ENCODE results near the gene MORC3.
"Not testable (repeated sequence)": the region's sequence is repeated elsewhere in the genome, so short reads cannot be mapped to it uniquely, and the experiment has no call there.

The MORC3 gene

GRCh38 chr21:36319767-36320420 is at the start of gene MORC3:
MORC3 (plus strand) TSS chr21:36320197; CDS start chr21:36320265, 68 bp downstream.
- peak within 1 kb of the TSS; percentile 99 for H3K27ac ChIP-seq (ENCODE audit: low read depth, low read length)
- peak within 1 kb of the TSS; percentile 69 to 91 (median 88) for H3K9ac ChIP-seq (ENCODE audit: low read length in 5 of 5)
- peaks cover 0 to 5% (median 0%) of the 10 kb centered on the region in 5 donors for H3K36me3 ChIP-seq (ENCODE audit: control insufficient read depth in 5 of 5, insufficient read depth in 5 of 5, low read length in 5 of 5)
- H3K9me3 ChIP-seq (ENCODE audit: control insufficient read depth in 5 of 5, low read length in 5 of 5): peaks cover 0 to 2% (median 0%) of the 10 kb centered on the region in 5 donors
- H3K27me3 ChIP-seq (ENCODE audit: control insufficient read depth in 5 of 5, insufficient read depth in 4 of 5, low read length in 5 of 5): no peaks in the 10 kb centered on the region
- peaks cover 0 to 34% (median 30%) of the 10 kb centered on the region in 5 donors for H3K4me1 ChIP-seq (ENCODE audit: control insufficient read depth in 5 of 5, insufficient read depth in 5 of 5, low read length in 5 of 5)
- peak within 1 kb of the TSS; percentile 83 to 94 (median 91) for H3K4me3 ChIP-seq (ENCODE audit: low read depth in 1 of 5, low read length in 5 of 5)

- not testable (repeated sequence) for H3K27ac ChIP-seq (ENCODE audit: low read depth, low read length); H3K4me1 ChIP-seq (ENCODE audit: control insufficient read depth in 5 of 5, insufficient read depth in 5 of 5, low read length in 5 of 5); H3K9me3 ChIP-seq (ENCODE audit: control insufficient read depth in 5 of 5, low read length in 5 of 5); H3K9ac ChIP-seq (ENCODE audit: low read length in 5 of 5); H3K4me3 ChIP-seq (ENCODE audit: low read depth in 1 of 5, low read length in 5 of 5); H3K27me3 ChIP-seq (ENCODE audit: control insufficient read depth in 5 of 5, insufficient read depth in 4 of 5, low read length in 5 of 5)
- H3K36me3 ChIP-seq (ENCODE audit: control insufficient read depth in 5 of 5, insufficient read depth in 5 of 5, low read length in 5 of 5): peaks cover 0 to 28% (median 8%) of the 10 kb centered on the region in 5 donors
These were observed 49.0 kb upstream of the MORC3 start for GRCh38 chr21:36270786-36271695.

GRCh38 chr21:36274128-36274527 is 45.9 kb upstream of the MORC3 start:
- no peak overlapping the region for H3K27ac ChIP-seq (ENCODE audit: low read depth, low read length)
- H3K9me3 ChIP-seq (ENCODE audit: control insufficient read depth in 5 of 5, low read length in 5 of 5): no peaks in the 10 kb centered on the region
- no peak overlapping the region for H3K9ac ChIP-seq (ENCODE audit: low read length in 5 of 5)
- no peaks in the 10 kb centered on the region for H3K27me3 ChIP-seq (ENCODE audit: control insufficient read depth in 5 of 5, insufficient read depth in 4 of 5, low read length in 5 of 5)
- H3K36me3 ChIP-seq (ENCODE audit: control insufficient read depth in 5 of 5, insufficient read depth in 5 of 5, low read length in 5 of 5): peaks cover 0 to 36% (median 24%) of the 10 kb centered on the region in 5 donors
- no peak overlapping the region for H3K4me3 ChIP-seq (ENCODE audit: low read depth in 1 of 5, low read length in 5 of 5)
- H3K4me1 ChIP-seq (ENCODE audit: control insufficient read depth in 5 of 5, insufficient read depth in 5 of 5, low read length in 5 of 5): no peaks in the 10 kb centered on the region

- Histone ChIP-seq H3K27ac (ENCODE audit: low read depth, low read length) (no peak overlapping the region), H3K4me3 (ENCODE audit: low read depth in 1 of 5, low read length in 5 of 5) (no peak overlapping the region), H3K9ac (ENCODE audit: low read length in 5 of 5) (no peak overlapping the region), H3K36me3 (ENCODE audit: control insufficient read depth in 5 of 5, insufficient read depth in 5 of 5, low read length in 5 of 5) (peaks cover 12 to 59% (median 26%) of the 10 kb centered on the region in 5 donors), H3K4me1 (ENCODE audit: control insufficient read depth in 5 of 5, insufficient read depth in 5 of 5, low read length in 5 of 5) (no peaks in the 10 kb centered on the region), H3K27me3 (ENCODE audit: control insufficient read depth in 5 of 5, insufficient read depth in 4 of 5, low read length in 5 of 5) (no peaks in the 10 kb centered on the region), H3K9me3 (ENCODE audit: control insufficient read depth in 5 of 5, low read length in 5 of 5) (no peaks in the 10 kb centered on the region)
These were observed 37.3 kb upstream of the MORC3 start for GRCh38 chr21:36282568-36283230.

- H3K27ac ChIP-seq (ENCODE audit: low read depth, low read length); H3K27me3 ChIP-seq (ENCODE audit: control insufficient read depth in 5 of 5, insufficient read depth in 4 of 5, low read length in 5 of 5); H3K4me1 ChIP-seq (ENCODE audit: control insufficient read depth in 5 of 5, insufficient read depth in 5 of 5, low read length in 5 of 5); H3K4me3 ChIP-seq (ENCODE audit: low read depth in 1 of 5, low read length in 5 of 5); H3K9me3 ChIP-seq (ENCODE audit: control insufficient read depth in 5 of 5, low read length in 5 of 5); H3K9ac ChIP-seq (ENCODE audit: low read length in 5 of 5): not testable (repeated sequence)
- peaks cover 12 to 59% (median 20%) of the 10 kb centered on the region in 5 donors for H3K36me3 ChIP-seq (ENCODE audit: control insufficient read depth in 5 of 5, insufficient read depth in 5 of 5, low read length in 5 of 5)
These were observed 36.8 kb upstream of the MORC3 start for GRCh38 chr21:36283231-36283622.

GRCh38 chr21:36288651-36289243 is 31.2 kb upstream of the MORC3 start:
- no peak overlapping the region for H3K27ac ChIP-seq (ENCODE audit: low read depth, low read length)
- H3K4me3 ChIP-seq (ENCODE audit: low read depth in 1 of 5, low read length in 5 of 5): no peak overlapping the region
- peaks cover 0 to 8% (median 5%) of the 10 kb centered on the region in 5 donors for H3K4me1 ChIP-seq (ENCODE audit: control insufficient read depth in 5 of 5, insufficient read depth in 5 of 5, low read length in 5 of 5)
- H3K9ac ChIP-seq (ENCODE audit: low read length in 5 of 5): peak overlapping the region in 1 of 5 donors; percentile 25
- no peaks in the 10 kb centered on the region for H3K27me3 ChIP-seq (ENCODE audit: control insufficient read depth in 5 of 5, insufficient read depth in 4 of 5, low read length in 5 of 5)
- H3K36me3 ChIP-seq (ENCODE audit: control insufficient read depth in 5 of 5, insufficient read depth in 5 of 5, low read length in 5 of 5): peaks cover 4 to 54% (median 12%) of the 10 kb centered on the region in 5 donors
- no peaks in the 10 kb centered on the region for H3K9me3 ChIP-seq (ENCODE audit: control insufficient read depth in 5 of 5, low read length in 5 of 5)

GRCh38 chr21:36291509-36291908 is 28.5 kb upstream of the MORC3 start:
- H3K36me3 ChIP-seq (ENCODE audit: control insufficient read depth in 5 of 5, insufficient read depth in 5 of 5, low read length in 5 of 5): peaks cover 4 to 48% (median 12%) of the 10 kb centered on the region in 5 donors
- no peak overlapping the region for H3K27ac ChIP-seq (ENCODE audit: low read depth, low read length)
- peaks cover 0 to 8% (median 5%) of the 10 kb centered on the region in 5 donors for H3K4me1 ChIP-seq (ENCODE audit: control insufficient read depth in 5 of 5, insufficient read depth in 5 of 5, low read length in 5 of 5)
- H3K9me3 ChIP-seq (ENCODE audit: control insufficient read depth in 5 of 5, low read length in 5 of 5): no peaks in the 10 kb centered on the region
- no peak overlapping the region for H3K4me3 ChIP-seq (ENCODE audit: low read depth in 1 of 5, low read length in 5 of 5)
- no peak overlapping the region for H3K9ac ChIP-seq (ENCODE audit: low read length in 5 of 5)
- no peaks in the 10 kb centered on the region for H3K27me3 ChIP-seq (ENCODE audit: control insufficient read depth in 5 of 5, insufficient read depth in 4 of 5, low read length in 5 of 5)

- Histone ChIP-seq H3K9me3 (ENCODE audit: control insufficient read depth in 5 of 5, low read length in 5 of 5) (no peaks in the 10 kb centered on the region), H3K27ac (ENCODE audit: low read depth, low read length) (no peak overlapping the region), H3K4me1 (ENCODE audit: control insufficient read depth in 5 of 5, insufficient read depth in 5 of 5, low read length in 5 of 5) (peaks cover 0 to 12% (median 0%) of the 10 kb centered on the region in 5 donors), H3K27me3 (ENCODE audit: control insufficient read depth in 5 of 5, insufficient read depth in 4 of 5, low read length in 5 of 5) (no peaks in the 10 kb centered on the region), H3K4me3 (ENCODE audit: low read depth in 1 of 5, low read length in 5 of 5) (peak overlapping the region in 3 of 5 donors; percentile 39 to 54 (median 50)), H3K9ac (ENCODE audit: low read length in 5 of 5) (peak overlapping the region in 1 of 5 donors; percentile 43), H3K36me3 (ENCODE audit: control insufficient read depth in 5 of 5, insufficient read depth in 5 of 5, low read length in 5 of 5) (peaks cover 0 to 10% (median 6%) of the 10 kb centered on the region in 5 donors)
These were observed 22.5 kb upstream of the MORC3 start for GRCh38 chr21:36297406-36297937.

- peak overlapping the region in 4 of 5 donors; percentile 39 to 54 (median 46) for H3K4me3 ChIP-seq (ENCODE audit: low read depth in 1 of 5, low read length in 5 of 5)
- no peaks in the 10 kb centered on the region for H3K9me3 ChIP-seq (ENCODE audit: control insufficient read depth in 5 of 5, low read length in 5 of 5)
- peaks cover 0 to 9% (median 4%) of the 10 kb centered on the region in 5 donors for H3K36me3 ChIP-seq (ENCODE audit: control insufficient read depth in 5 of 5, insufficient read depth in 5 of 5, low read length in 5 of 5)
- no peak overlapping the region for H3K27ac ChIP-seq (ENCODE audit: low read depth, low read length)
- H3K4me1 ChIP-seq (ENCODE audit: control insufficient read depth in 5 of 5, insufficient read depth in 5 of 5, low read length in 5 of 5): peaks cover 0 to 12% (median 0%) of the 10 kb centered on the region in 5 donors
- no peaks in the 10 kb centered on the region for H3K27me3 ChIP-seq (ENCODE audit: control insufficient read depth in 5 of 5, insufficient read depth in 4 of 5, low read length in 5 of 5)
- H3K9ac ChIP-seq (ENCODE audit: low read length in 5 of 5): peak overlapping the region in 1 of 5 donors; percentile 43
These were observed 21.9 kb upstream of the MORC3 start for GRCh38 chr21:36297938-36298572.

All from subcutaneous abdominal adipose tissue (tissue), 5 donors.